Right ventricle myocardium superior (tissue), 1 donor: ENCODE results near the gene MIA2. TPM values are rescaled to one million over a fixed set of nuclear protein-coding genes. Genes with fewer than 3 reads are reported as not detected.
"Not testable (repeated sequence)": the region's sequence is repeated elsewhere in the genome, so short reads cannot be mapped to it uniquely, and the experiment has no call there.

ENCODE experiments used
- ATAC-seq: fragments of 200-7000 bp; cut with Tn5 transposase; one replicate; pipeline ENCODE4 v1.9.1; 2020; ENCODE audit warnings: mild to moderate bottlenecking; ENCODE audit not compliant: poor library complexity
- DNase-seq: peaks from one replicate; pipeline ENCODE4 v3.0.0-alpha.2; 2020
- intact Hi-C: fragments of 100-400 bp; cut with DNase I; formaldehyde crosslinking; loops from one replicate; pipeline ENCODE4 v1.11.2; 2022
- total RNA-seq: library from RNA; stranded (reverse); fragmentation: NEBNext Ultra II Directional; extraction: Animal tissue kit (Norgen Biotek cat#: 25700); gene quantifications from one replicate; pipeline ENCODE4 v1.2.1, GENCODE V29; 2021
- donor health status: DM: no; HTN: yes; CAD: no; lungs with severe emphysema.

MIA2 gene
- total RNA-seq, 1 donor from 2014 or later = 28.6 TPM

DNA sequence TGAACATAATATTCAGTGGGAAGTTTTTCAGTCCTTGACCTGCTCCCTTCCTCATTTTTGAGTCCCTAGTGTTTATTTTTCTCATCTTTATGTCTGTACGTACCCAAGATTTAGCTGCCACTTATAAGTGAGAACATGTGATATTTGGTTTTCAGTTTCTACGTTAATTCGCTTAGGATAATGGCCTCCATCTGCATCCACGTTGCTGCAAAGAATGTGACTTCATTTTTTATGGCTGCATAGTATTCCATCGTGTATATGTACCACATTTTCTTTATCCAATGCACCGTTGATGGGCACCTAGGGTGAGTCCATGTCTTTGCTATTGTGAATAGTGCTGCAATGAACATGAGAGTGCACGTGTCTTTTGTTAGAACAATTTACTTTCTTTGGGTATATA is 30.3 kb downstream of the MIA2 start:
- no peak for ATAC-seq
- intact Hi-C loops = loop anchor here (10.0 kb wide), 1 partner anchor 79 kb away; no protein-coding TSS in a partner anchor
- no peak for DNase-seq

- intact Hi-C loops = loop anchor here (10.0 kb wide), 1 partner anchor 80 kb away; no protein-coding TSS in a partner anchor
- ATAC-seq (no peak), DNase-seq (no peak)
Observed at GRCh38 chr14:39264558-39264957, 30.8 kb downstream of the MIA2 start.

- intact Hi-C loops = loop anchor here (10.0 kb wide), 1 partner anchor 80 kb away; no protein-coding TSS in a partner anchor
- no peak for ATAC-seq
- DNase-seq = no peak
Observed at GRCh38 chr14:39265033-39265432, 31.3 kb downstream of the MIA2 start.

GRCh38 chr14:39265806-39266524 is 32.2 kb downstream of the MIA2 start:
- DNase-seq = peak; percentile 76
- intact Hi-C loops = loop anchor here (10.0 kb wide), 1 partner anchor 81 kb away; no protein-coding TSS in a partner anchor
- ATAC-seq = peak; percentile 61

DNA sequence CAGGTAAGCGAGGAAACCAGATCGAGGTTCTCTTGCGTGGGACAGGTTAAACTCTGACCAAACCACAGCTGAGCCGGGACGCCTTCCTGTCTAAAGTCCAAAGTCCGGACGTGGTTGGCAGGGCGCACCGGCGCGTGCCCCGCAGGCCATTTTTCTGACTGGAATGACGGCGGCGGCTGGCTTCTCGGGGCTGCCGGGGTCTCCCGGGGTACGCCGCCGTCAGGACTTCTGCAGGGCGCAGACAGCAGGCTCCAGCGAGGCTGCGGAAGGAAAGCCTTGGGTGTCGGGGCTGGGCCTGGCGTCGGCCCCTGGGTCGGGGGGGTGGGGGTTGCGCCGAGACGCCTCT is 32.8 kb downstream of the MIA2 start:
- DNase-seq (peak; percentile 76), ATAC-seq (peak; percentile 70)
- intact Hi-C loops = loop anchor here (10.0 kb wide), 1 partner anchor 82 kb away; no protein-coding TSS in a partner anchor

DNA sequence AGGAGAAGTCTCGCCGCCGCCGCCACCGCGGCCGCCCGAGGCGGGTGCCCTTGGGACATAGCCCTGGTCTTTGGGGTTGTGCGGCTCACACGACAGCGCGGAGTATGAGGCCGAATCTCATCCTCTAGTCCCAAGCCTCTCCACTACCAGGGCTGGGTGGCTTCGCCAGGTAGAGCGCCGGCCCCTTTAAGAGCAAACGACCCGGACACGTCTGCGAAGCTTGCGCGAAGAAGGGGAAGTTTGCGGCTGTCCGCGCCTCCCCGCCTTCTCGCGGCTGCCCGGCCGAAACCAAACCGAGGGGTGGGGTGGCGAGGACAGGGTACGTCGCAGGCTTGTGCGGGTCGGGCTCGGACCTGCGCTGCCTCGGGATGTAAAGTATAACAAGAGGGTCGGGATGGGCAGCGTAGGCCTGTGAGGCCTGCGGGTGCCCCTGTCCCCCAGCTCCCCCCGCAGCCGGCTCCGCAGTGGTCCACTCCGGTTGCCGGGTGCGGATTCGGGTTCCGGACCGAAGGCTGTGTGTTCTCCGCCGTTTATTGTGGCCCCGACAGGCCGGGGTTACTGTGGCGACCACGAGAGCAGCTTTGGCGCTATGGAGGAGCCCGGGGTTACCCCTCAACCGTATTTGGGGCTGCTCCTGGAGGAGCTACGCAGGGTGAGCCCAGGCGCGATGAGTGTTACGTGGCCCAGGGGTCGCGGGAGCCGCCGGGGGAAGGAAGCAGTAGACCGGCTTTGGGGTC is 33.3 kb downstream of the MIA2 start:
- ATAC-seq (peak; percentile 96), DNase-seq (peak; percentile 91)
- intact Hi-C loops = loop anchor here (10.0 kb wide), 1 partner anchor 82 kb away; no protein-coding TSS in a partner anchor

- intact Hi-C loops = loop anchor here (10.0 kb wide), 1 partner anchor 83 kb away; no protein-coding TSS in a partner anchor
- ATAC-seq = no peak
- no peak for DNase-seq
Observed at GRCh38 chr14:39267608-39268005, 33.9 kb downstream of the MIA2 start.

GRCh38 chr14:39268393-39268792 is 34.7 kb downstream of the MIA2 start:
- ATAC-seq (no peak), DNase-seq (no peak)
- intact Hi-C loops = loop anchor here (10.0 kb wide), 1 partner anchor 84 kb away; no protein-coding TSS in a partner anchor

GRCh38 chr14:39272918-39273317 is 39.2 kb downstream of the MIA2 start:
- no peak for DNase-seq
- intact Hi-C loops = no loop called here
- no peak for ATAC-seq

DNA sequence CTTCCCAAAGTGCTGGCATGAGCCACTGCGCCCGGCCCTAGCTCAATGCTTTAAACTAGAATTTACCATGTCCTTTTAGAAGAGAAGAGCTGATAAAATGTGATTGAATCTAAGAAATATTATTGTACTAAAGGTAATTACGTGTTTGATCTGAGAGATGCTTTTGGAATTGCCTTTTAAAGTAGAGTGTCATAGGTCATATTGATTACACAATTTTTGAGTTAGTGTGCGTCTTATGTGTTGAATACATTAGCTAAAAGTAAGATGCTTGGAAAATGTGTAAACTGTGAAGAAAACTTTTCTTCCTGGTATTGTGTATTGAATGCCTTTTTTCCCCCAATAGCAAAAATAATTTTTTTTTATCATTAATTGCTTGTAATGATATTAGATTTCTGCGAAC is 41.7 kb downstream of the MIA2 start:
- ATAC-seq (no peak), DNase-seq (no peak)
- intact Hi-C loops = no loop called here

DNA sequence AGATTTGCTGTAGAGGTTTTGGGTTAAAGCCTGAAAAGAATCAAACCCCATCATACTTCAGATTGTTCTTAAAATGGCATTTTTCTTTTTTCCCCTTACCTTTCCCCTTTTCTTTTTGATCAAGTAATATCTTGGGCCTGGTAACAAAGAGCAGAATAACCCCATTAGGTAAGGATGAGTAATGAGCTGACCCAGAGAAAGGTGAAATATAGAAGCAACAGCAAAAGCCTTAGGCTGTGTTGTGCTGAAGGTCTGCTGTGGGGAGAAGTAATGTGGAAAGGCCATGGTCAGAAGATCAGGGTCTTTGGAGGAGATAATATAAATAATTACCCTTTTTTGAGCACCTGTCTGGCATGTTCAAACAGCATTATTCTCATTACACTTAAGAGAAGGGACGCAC is 42.3 kb downstream of the MIA2 start:
- intact Hi-C loops = no loop called here
- DNase-seq = no peak
- no peak for ATAC-seq

DNA sequence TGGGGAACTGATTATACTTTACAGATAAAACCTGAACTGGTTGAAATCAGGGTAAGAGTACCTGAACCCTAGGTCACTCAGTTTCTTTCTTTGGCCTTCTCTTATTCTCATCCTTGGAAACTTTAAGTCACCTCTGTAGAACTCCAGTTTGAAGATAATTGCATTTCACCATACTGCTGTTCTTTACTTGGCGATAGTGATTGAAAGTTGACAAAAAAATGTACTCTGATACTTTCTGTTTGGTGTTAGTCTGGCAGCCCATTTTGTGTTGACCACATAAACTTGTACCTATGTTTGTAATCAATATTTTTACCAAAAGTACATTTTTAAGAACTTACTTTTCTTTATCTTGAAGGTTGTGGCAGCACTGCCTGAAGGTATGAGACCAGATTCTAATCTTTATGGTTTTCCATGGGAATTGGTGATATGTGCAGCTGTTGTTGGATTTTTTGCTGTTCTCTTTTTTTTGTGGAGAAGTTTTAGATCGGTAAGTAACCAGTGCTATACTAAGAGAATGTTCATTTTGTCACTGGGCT is 42.9 kb downstream of the MIA2 start:
- ATAC-seq (no peak), DNase-seq (no peak)
- intact Hi-C loops = no loop called here

GRCh38 chr14:39279515-39279914 is 45.8 kb downstream of the MIA2 start:
- intact Hi-C loops = no loop called here
- ATAC-seq = no peak

DNA sequence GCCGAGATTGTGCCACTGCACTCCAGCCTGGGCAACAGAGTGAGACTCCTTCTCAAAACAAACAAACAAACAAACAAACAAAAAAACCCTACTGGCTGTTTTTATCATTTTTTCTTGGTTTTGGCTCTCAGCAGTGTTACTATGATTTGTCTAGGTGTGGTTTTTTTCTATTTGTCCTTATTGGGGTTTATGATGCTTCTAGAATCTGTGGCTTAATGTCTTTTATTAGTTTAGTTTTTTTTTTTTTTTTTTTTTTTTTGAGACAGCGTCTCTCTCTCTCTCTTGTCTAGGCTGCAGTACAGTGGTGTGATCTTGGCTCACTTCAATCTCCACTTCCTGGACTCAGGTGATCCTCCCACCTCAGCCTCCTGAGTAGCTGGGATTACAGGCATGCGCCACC is 47.0 kb downstream of the MIA2 start:
- DNase-seq, ATAC-seq, intact Hi-C loops: not testable (repeated sequence)

More at GRCh38 chr14:39279515-39279914, 45.8 kb downstream of the MIA2 start:
- no peak for DNase-seq

- DNase-seq (no peak), ATAC-seq (no peak)
- intact Hi-C loops = no loop called here
Observed at GRCh38 chr14:39289523-39289922, 55.8 kb downstream of the MIA2 start.

GRCh38 chr14:39291701-39292100 is 58.0 kb downstream of the MIA2 start:
- no peak for ATAC-seq
- DNase-seq = no peak
- intact Hi-C loops = no loop called here

GRCh38 chr14:39293629-39294028 is 59.9 kb downstream of the MIA2 start:
- ATAC-seq = no peak
- no peak for DNase-seq
- intact Hi-C loops = no loop called here

DNA sequence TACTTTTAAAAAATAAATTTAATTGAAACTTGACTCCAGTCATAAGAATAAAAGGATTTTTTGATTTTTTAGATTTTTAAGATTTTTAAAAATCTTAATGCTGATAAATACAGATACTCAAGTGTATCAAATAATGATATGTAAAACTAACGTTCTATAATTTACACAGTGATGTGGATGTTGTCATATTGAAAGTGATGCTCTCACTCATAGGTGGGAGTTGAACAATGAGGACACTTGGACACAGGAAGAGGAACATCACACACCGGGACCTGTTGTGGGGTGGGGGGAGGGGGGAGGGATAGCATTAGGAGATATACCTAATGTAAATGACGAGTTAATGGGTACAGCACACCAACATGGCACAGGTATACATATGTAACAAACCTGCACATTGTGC is 66.7 kb downstream of the MIA2 start:
- DNase-seq, ATAC-seq, intact Hi-C loops: not testable (repeated sequence)

GRCh38 chr14:39302124-39302810 is 68.6 kb downstream of the MIA2 start:
- ATAC-seq = peak; percentile 52
- intact Hi-C loops = no loop called here
- DNase-seq = no peak
